ENCODE results near the gene BARHL2. TPM values are rescaled to one million over a fixed set of nuclear protein-coding genes. Genes with fewer than 3 reads are reported as not detected.

Gene BARHL2
- total and polyA plus RNA-seq, 2 donors: not detected

GRCh38 chr1:90719330-90720144, 2.4 kb upstream of the BARHL2 start:
- H3K4me3 ChIP-seq (ENCODE audit: low read length in 2 of 2): no peak overlapping the region
- no peaks in the 10 kb centered on the region for H3K36me3 ChIP-seq (ENCODE audit: control insufficient read depth in 2 of 2, insufficient read depth in 2 of 2, low read length in 1 of 2)
- H3K4me1 ChIP-seq (ENCODE audit: control insufficient read depth in 2 of 2, insufficient read depth in 2 of 2, low read length in 2 of 2): peaks cover 4 to 12% of the 10 kb centered on the region in 2 donors
- no peak overlapping the region for H3K27ac ChIP-seq (ENCODE audit: low read depth in 1 of 2, low read length in 1 of 2)
- H3K27me3 ChIP-seq (ENCODE audit: control insufficient read depth in 2 of 2, insufficient read depth in 1 of 2, low read length in 1 of 2): peaks cover 81 to 100% of the 10 kb centered on the region in 2 donors
- no peak for DNase-seq (ENCODE audit: low read depth in 6 of 9, low spot score in 9 of 9)
- H3K9me3 ChIP-seq (ENCODE audit: control insufficient read depth in 2 of 2, insufficient read depth in 1 of 2, low read length in 1 of 2): peaks cover 4 to 16% of the 10 kb centered on the region in 2 donors
- WGBS: 8% methylated on average over 55 of the region's 55 CpGs

- Histone ChIP-seq H3K4me1 (ENCODE audit: control insufficient read depth in 2 of 2, insufficient read depth in 2 of 2, low read length in 2 of 2) (peaks cover 4 to 10% of the 10 kb centered on the region in 2 donors), H3K9me3 (ENCODE audit: control insufficient read depth in 2 of 2, insufficient read depth in 1 of 2, low read length in 1 of 2) (peaks cover 4 to 13% of the 10 kb centered on the region in 2 donors), H3K27me3 (ENCODE audit: control insufficient read depth in 2 of 2, insufficient read depth in 1 of 2, low read length in 1 of 2) (peaks cover 82 to 100% of the 10 kb centered on the region in 2 donors), H3K27ac (ENCODE audit: low read depth in 1 of 2, low read length in 1 of 2) (no peak overlapping the region), H3K36me3 (ENCODE audit: control insufficient read depth in 2 of 2, insufficient read depth in 2 of 2, low read length in 1 of 2) (no peaks in the 10 kb centered on the region), H3K4me3 (ENCODE audit: low read length in 2 of 2) (no peak overlapping the region)
- DNase-seq (ENCODE audit: low read depth in 6 of 9, low spot score in 9 of 9): no peak
- WGBS: 4% methylated on average over 66 of the region's 66 CpGs
These were observed 1.6 kb upstream of the BARHL2 start for GRCh38 chr1:90718411-90719329.

GRCh38 chr1:90717665-90718410, 736 bp upstream of the BARHL2 start:
- 2% methylated on average over 94 of the region's 94 CpGs for WGBS
- DNase-seq (ENCODE audit: low read depth in 6 of 9, low spot score in 9 of 9): no peak
- H3K4me3 ChIP-seq (ENCODE audit: low read length in 2 of 2): peak overlapping the region in 1 of 2 donors; percentile 40

GRCh38 chr1:90717356-90717664, 208 bp upstream of the BARHL2 start:
- H3K9me3 ChIP-seq (ENCODE audit: control insufficient read depth in 2 of 2, insufficient read depth in 1 of 2, low read length in 1 of 2): peaks cover 4 to 13% of the 10 kb centered on the region in 2 donors
- H3K36me3 ChIP-seq (ENCODE audit: control insufficient read depth in 2 of 2, insufficient read depth in 2 of 2, low read length in 1 of 2): no peaks in the 10 kb centered on the region
- no peak overlapping the region for H3K27ac ChIP-seq (ENCODE audit: low read depth in 1 of 2, low read length in 1 of 2)
- peaks cover 83 to 100% of the 10 kb centered on the region in 2 donors for H3K27me3 ChIP-seq (ENCODE audit: control insufficient read depth in 2 of 2, insufficient read depth in 1 of 2, low read length in 1 of 2)
- peak overlapping the region in 1 of 2 donors; percentile 40 for H3K4me3 ChIP-seq (ENCODE audit: low read length in 2 of 2)
- 5% methylated on average over 37 of the region's 37 CpGs for WGBS
- peaks cover 4 to 9% of the 10 kb centered on the region in 2 donors for H3K4me1 ChIP-seq (ENCODE audit: control insufficient read depth in 2 of 2, insufficient read depth in 2 of 2, low read length in 2 of 2)
- DNase-seq (ENCODE audit: low read depth in 6 of 9, low spot score in 9 of 9): no peak

More at GRCh38 chr1:90717665-90718410, 736 bp upstream of the BARHL2 start:
- H3K27ac ChIP-seq (ENCODE audit: low read depth in 1 of 2, low read length in 1 of 2): no peak overlapping the region
- peaks cover 4 to 13% of the 10 kb centered on the region in 2 donors for H3K9me3 ChIP-seq (ENCODE audit: control insufficient read depth in 2 of 2, insufficient read depth in 1 of 2, low read length in 1 of 2)
- peaks cover 82 to 100% of the 10 kb centered on the region in 2 donors for H3K27me3 ChIP-seq (ENCODE audit: control insufficient read depth in 2 of 2, insufficient read depth in 1 of 2, low read length in 1 of 2)
- peaks cover 4 to 9% of the 10 kb centered on the region in 2 donors for H3K4me1 ChIP-seq (ENCODE audit: control insufficient read depth in 2 of 2, insufficient read depth in 2 of 2, low read length in 2 of 2)
- no peaks in the 10 kb centered on the region for H3K36me3 ChIP-seq (ENCODE audit: control insufficient read depth in 2 of 2, insufficient read depth in 2 of 2, low read length in 1 of 2)

GRCh38 chr1:90716243-90716551, 905 bp downstream of the BARHL2 start:
- 12% methylated on average over 15 of the region's 15 CpGs for WGBS
- Histone ChIP-seq H3K9me3 (ENCODE audit: control insufficient read depth in 2 of 2, insufficient read depth in 1 of 2, low read length in 1 of 2) (peaks cover 4 to 13% of the 10 kb centered on the region in 2 donors), H3K4me1 (ENCODE audit: control insufficient read depth in 2 of 2, insufficient read depth in 2 of 2, low read length in 2 of 2) (peaks cover 4 to 9% of the 10 kb centered on the region in 2 donors), H3K4me3 (ENCODE audit: low read length in 2 of 2) (no peak overlapping the region), H3K27ac (ENCODE audit: low read depth in 1 of 2, low read length in 1 of 2) (no peak overlapping the region), H3K36me3 (ENCODE audit: control insufficient read depth in 2 of 2, insufficient read depth in 2 of 2, low read length in 1 of 2) (no peaks in the 10 kb centered on the region), H3K27me3 (ENCODE audit: control insufficient read depth in 2 of 2, insufficient read depth in 1 of 2, low read length in 1 of 2) (peaks cover 81 to 100% of the 10 kb centered on the region in 2 donors)
- no peak for DNase-seq (ENCODE audit: low read depth in 6 of 9, low spot score in 9 of 9)

GRCh38 chr1:90715309-90715708, 1.8 kb downstream of the BARHL2 start:
- H3K4me3 ChIP-seq (ENCODE audit: low read length in 2 of 2): no peak overlapping the region
- H3K9me3 ChIP-seq (ENCODE audit: control insufficient read depth in 2 of 2, insufficient read depth in 1 of 2, low read length in 1 of 2): peaks cover 4 to 13% of the 10 kb centered on the region in 2 donors
- H3K4me1 ChIP-seq (ENCODE audit: control insufficient read depth in 2 of 2, insufficient read depth in 2 of 2, low read length in 2 of 2): peaks cover 4 to 9% of the 10 kb centered on the region in 2 donors
- no peak overlapping the region for H3K27ac ChIP-seq (ENCODE audit: low read depth in 1 of 2, low read length in 1 of 2)
- no peak for DNase-seq (ENCODE audit: low read depth in 6 of 9, low spot score in 9 of 9)
- no peaks in the 10 kb centered on the region for H3K36me3 ChIP-seq (ENCODE audit: control insufficient read depth in 2 of 2, insufficient read depth in 2 of 2, low read length in 1 of 2)
- 9% methylated on average over 5 of the region's 5 CpGs for WGBS
- H3K27me3 ChIP-seq (ENCODE audit: control insufficient read depth in 2 of 2, insufficient read depth in 1 of 2, low read length in 1 of 2): peaks cover 82 to 100% of the 10 kb centered on the region in 2 donors

GRCh38 chr1:90714521-90714951, 2.6 kb downstream of the BARHL2 start:
- H3K4me1 ChIP-seq (ENCODE audit: control insufficient read depth in 2 of 2, insufficient read depth in 2 of 2, low read length in 2 of 2): peaks cover 4 to 9% of the 10 kb centered on the region in 2 donors
- DNase-seq (ENCODE audit: low read depth in 6 of 9, low spot score in 9 of 9): no peak
- H3K27ac ChIP-seq (ENCODE audit: low read depth in 1 of 2, low read length in 1 of 2): no peak overlapping the region
- no peak overlapping the region for H3K4me3 ChIP-seq (ENCODE audit: low read length in 2 of 2)
- H3K36me3 ChIP-seq (ENCODE audit: control insufficient read depth in 2 of 2, insufficient read depth in 2 of 2, low read length in 1 of 2): no peaks in the 10 kb centered on the region
- H3K27me3 ChIP-seq (ENCODE audit: control insufficient read depth in 2 of 2, insufficient read depth in 1 of 2, low read length in 1 of 2): peaks cover 81 to 100% of the 10 kb centered on the region in 2 donors
- peaks cover 4 to 9% of the 10 kb centered on the region in 2 donors for H3K9me3 ChIP-seq (ENCODE audit: control insufficient read depth in 2 of 2, insufficient read depth in 1 of 2, low read length in 1 of 2)
- WGBS: 12% methylated on average over 14 of the region's 14 CpGs

GRCh38 chr1:90713741-90714509, 3.2 kb downstream of the BARHL2 start:
- Histone ChIP-seq H3K27ac (ENCODE audit: low read depth in 1 of 2, low read length in 1 of 2) (no peak overlapping the region), H3K4me1 (ENCODE audit: control insufficient read depth in 2 of 2, insufficient read depth in 2 of 2, low read length in 2 of 2) (peaks cover 4 to 6% of the 10 kb centered on the region in 2 donors), H3K9me3 (ENCODE audit: control insufficient read depth in 2 of 2, insufficient read depth in 1 of 2, low read length in 1 of 2) (peaks cover 4 to 6% of the 10 kb centered on the region in 2 donors), H3K36me3 (ENCODE audit: control insufficient read depth in 2 of 2, insufficient read depth in 2 of 2, low read length in 1 of 2) (no peaks in the 10 kb centered on the region), H3K4me3 (ENCODE audit: low read length in 2 of 2) (no peak overlapping the region), H3K27me3 (ENCODE audit: control insufficient read depth in 2 of 2, insufficient read depth in 1 of 2, low read length in 1 of 2) (peaks cover 78 to 99% of the 10 kb centered on the region in 2 donors)
- DNase-seq (ENCODE audit: low read depth in 6 of 9, low spot score in 9 of 9): no peak
- WGBS: 6% methylated on average over 15 of the region's 15 CpGs

All from thymus (tissue), 11 donors.